NCI-H82 treated with DMSO at 0.1 percent for 48 hours (cell line): Measurements from ENCODE around the gene NDUFS4.
"Not testable (repeated sequence)": the region's sequence is repeated elsewhere in the genome, so short reads cannot be mapped to it uniquely, and the experiment has no call there.

Experiments used
- DNase-seq: peaks from one replicate; lab custom pipeline; 2025; ENCODE audit not compliant: unreplicated experiment; lab: John Stamatoyannopoulos, UW

The NDUFS4 gene

DNA sequence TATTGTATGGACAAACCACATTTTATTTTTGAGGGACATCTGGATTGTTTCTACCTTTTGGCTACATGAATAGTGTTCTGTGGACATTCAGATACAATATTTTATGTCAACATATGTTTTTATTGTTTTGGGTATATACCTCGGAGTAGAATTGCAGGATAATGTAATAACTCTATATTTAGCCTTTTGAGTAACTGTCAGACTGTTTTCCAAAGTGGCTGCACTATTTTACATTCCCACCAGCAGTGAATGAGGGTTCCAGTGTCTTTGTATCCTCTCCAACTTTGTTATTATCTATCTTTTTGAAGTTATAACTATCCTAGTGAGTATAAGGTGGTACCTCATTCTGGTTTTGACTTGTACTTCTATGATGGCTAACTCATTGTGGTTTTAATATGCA, 11.0 kb downstream of the NDUFS4 start:
- no peak for DNase-seq

DNA sequence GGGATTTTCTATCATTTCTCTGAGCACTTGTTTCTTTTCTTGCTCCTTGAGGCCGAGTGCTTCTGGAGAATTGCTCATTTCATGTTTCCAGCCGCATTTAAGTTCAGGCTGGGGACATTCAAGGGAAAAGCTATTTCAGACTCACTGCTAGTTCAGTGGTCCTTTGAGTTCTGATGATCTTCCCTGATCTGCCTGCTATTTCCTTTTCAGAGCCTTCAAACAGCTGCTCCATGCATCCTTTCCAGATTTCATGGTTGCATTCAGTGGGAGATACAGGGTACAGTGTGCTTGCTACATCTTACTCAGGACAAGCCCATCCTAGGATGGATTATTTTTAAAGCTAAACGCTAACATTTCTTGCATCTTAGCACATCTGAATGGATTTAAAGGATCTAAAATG, 14.7 kb downstream of the NDUFS4 start:
- DNase-seq: no peak

DNA sequence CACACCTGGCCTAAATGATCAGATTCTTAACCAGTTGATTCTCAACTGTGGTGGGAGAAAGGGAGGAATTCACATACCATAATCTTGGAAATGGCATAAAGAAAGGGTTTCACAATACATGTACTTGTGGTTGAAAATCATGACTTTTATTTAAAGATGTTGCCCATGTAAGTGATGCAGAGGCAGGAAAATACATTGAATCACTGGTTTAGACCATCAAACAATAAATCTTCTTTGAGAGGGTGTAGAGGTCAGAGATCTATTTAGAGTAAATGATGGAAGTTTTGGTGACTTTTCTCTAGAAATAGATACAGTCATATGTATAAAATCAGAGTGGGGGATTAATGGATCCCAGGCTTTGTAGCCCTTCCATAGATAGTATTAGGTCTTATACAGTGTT, 15.4 kb downstream of the NDUFS4 start:
- no peak for DNase-seq

DNA sequence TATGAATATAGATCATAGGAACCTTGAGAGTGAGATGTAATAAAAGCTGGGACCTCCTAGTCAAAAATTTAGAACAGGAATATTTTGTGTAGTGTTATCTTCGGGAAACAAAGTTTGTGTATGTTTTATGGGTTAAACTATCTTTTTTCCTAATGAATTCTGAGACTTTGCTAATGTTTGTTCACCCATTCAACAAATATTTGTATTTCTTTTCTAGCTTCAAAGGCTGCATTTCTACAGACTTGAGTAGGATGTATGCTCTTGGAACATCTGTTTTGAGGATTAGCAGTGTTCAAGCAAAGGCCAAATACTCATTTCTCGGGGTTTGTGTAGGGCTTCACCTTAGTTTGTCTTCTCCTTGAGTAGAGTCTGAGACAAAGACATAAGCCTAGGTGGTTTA, 16.2 kb downstream of the NDUFS4 start:
- DNase-seq: no peak

DNA sequence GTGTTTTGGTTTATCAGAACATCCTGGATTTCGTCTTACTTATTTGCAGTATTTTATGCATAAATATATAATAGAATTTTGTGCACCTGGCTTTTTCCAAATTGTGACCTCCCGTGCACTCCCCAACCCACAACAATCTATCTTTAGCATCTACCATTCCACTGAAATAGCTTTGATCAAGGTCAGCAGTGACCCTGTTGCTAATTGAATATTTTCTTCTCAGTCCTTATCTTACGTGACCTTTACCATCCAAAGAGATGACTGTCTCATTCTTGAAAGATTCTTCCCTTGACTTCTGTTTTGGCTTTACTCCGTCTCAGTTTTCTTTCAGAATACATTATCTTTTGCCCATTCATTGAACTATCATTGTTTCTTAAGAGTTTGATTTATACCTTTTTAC, 18.4 kb downstream of the NDUFS4 start:
- no peak for DNase-seq

DNA sequence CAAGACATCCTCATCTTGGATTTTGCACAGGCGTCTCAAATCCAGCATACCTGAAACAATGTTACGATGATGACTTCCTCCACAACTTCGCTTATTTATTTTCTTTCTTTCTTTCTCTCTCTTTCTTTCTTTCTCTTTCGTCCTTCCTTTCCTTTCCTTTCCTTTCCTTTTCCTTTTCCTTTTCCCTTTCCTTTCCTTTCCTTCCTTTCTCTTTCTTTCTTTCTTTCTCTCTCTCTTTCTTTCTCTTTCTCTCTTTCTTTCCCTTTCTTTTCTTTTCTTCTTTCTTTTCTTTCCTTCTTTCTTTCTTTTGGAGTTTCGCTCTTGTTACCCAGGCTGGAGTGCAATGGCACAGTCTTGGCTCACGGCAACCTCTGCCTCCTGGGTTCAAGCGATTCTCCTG, 20.1 kb downstream of the NDUFS4 start:
- DNase-seq: no peak

DNA sequence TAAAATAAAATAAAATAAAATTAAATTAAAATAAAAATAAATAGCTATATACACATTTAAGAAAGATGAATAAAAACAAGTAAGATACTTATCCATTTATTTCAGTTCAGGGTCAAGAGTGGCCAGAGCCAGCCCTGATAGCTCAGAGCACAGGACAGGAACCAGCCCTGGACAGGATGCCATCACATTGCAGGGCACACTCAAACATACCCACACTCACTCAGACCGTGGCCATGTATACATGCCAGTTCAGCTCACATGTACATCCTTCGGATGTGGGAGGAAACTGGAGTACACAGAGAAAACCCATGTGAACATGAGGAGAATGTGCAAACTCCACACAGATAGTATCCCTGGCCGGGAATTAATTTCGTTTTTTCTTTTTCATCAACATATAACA, 21.8 kb downstream of the NDUFS4 start:
- DNase-seq: no peak

DNA sequence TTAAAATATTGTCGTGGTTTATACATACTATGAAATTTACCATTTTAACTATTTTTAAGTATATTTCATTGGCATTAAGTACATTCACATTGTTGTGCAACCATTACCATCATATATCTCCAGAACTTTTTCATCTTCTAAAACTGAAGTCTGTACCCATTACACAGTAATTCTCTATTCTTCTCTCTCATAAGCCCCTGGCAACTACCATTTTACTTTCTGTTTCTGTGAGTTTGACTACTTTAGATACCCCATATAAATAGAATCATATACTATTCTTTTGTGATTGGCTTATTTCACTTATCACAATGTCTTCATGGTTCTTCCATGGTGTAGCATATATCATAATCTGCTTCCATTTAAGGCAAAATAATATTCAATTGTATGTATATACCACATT, 30.3 kb downstream of the NDUFS4 start:
- no peak for DNase-seq

DNA sequence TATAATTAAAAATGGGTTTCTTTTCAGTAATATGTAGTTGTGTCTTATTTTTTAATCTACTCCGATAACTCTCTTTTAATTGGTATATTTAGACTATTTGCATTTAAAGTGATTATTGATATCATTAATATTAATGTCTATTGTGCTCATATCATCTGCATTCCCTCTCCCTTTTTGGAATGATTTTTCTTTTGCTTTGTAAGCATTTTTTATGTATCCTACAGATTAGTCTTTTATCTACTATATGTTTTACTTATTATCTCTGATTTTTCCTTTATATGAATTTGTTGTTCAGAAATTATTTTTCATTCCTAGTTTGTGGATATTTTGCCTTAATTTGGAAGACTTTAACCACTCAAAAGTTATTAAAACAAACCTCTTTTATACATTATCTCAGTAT, 34.0 kb downstream of the NDUFS4 start:
- DNase-seq: no peak

DNA sequence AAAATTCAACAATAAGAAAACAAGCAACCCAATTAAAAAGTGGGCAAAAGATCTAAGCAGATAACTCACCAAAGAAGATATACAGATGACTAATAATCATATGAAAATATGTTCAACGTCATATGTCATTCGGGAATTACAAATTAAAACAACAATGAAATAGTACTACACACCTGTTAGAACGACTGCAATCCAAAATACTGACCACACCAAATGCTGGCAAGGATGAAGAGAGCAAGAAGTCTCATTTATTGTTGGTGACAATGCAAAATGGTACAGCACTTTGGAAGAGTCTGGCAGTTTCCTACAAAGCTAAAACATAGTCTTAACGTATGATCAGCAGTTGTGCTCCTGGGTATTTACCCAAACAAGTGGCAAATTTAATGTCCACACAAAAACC, 37.5 kb downstream of the NDUFS4 start:
- DNase-seq: no peak

DNA sequence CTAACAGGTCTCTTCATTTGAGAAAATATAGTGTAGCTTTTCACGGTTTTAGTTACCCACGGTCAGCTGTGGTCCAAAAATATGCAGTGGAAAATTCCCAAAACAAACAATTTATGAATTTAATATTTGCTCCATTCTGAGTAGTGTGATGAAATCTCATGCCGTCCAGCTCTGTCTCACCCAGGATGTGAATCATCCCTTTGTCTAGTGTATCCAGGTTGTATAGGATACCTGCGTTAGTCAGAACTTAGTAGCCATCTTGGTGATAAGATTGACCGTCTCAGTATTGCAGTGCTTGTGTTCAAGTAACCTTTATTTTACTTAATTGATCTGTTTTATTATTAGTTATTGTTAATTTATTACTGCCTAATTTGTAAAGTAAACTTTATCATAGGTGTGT, 41.1 kb downstream of the NDUFS4 start:
- DNase-seq: no peak

DNA sequence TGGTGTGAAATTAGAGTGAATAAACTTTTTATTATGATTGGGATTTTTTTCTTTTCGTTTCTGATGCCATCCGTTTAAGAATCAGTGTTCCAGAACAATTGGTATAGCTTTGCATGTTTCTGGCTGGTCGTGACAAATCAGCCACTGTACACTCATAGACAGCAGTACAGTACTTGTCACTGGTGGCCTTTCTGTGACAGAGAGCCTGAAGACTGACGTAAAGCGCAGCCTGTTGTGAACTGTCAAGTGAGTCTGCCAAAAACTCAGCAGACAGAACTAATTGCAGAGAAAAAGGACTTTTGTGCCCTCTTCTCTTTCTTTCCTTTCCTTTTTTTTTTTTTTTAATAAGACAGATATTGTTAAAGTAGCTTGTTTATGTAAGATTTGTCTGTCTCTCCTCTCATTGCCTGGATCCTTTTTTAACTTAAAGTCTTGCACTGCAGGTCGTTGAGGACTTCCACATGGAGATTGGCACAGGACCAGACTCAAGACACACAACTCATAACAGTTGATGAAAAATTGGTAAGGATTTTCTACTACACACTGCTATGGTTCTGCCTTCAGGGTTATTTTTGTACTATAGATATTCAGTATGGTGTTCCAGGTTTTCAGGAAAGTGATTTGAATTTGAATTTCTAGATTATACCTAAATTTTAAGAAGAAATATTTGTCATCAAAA, 42.7 kb downstream of the NDUFS4 start:
- DNase-seq: no peak

DNA sequence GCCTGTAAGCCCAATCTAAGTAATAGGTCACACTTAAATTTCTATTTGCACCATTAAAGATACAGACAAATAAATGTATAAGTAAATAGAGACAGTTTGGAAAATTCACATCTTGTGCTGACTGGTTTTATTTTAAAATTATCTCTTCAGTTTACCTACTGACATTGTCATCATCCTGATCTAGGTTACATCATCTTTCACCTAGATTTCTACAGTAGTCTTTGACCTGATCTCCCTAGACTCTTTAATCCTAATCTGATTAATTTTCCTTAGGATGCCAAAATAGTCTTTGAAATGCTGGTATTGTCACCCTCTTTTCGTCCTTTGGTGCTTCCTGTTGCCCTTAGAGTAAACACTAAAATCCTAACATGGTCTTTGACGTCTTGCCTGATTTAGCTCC, 43.9 kb downstream of the NDUFS4 start:
- peak; percentile 5 for DNase-seq

DNA sequence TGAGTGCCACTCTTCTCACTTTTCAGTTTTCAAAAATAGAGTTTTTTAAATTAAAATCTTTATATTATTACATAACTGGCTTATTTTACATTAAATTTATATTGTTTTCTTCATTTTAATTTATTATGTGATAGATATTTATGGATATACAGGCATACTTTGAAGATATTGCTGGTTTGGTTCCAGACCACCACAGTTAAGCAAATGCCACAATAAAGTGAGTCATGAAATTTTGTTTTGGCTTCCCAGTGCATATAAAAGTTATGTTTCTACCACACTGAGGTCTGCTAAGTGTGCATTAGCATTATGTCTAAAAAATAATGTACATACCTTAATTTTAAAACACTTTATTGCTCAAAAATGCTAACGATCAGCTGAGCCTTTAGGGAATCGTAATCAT, 47.4 kb downstream of the NDUFS4 start:
- DNase-seq: no peak

DNA sequence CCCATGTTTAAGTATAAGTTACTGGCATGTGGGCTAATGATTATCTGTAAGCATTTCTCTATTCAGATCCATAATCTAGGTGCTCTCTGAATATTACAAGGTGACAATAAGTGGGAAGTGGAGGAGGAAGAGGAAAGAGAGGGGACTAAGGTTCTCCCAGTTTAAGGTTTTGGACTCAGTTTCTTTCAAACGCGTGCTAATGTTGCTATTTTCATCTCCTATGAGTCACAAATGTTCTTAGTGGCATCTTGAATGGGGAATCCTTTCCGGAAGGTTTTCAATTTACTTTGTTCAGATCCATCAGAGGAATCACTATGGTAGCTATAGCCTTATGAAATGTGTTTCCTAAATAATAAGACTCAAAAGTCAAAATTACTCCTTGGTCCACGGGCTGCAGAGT, 48.5 kb downstream of the NDUFS4 start:
- not testable (repeated sequence) for DNase-seq

DNA sequence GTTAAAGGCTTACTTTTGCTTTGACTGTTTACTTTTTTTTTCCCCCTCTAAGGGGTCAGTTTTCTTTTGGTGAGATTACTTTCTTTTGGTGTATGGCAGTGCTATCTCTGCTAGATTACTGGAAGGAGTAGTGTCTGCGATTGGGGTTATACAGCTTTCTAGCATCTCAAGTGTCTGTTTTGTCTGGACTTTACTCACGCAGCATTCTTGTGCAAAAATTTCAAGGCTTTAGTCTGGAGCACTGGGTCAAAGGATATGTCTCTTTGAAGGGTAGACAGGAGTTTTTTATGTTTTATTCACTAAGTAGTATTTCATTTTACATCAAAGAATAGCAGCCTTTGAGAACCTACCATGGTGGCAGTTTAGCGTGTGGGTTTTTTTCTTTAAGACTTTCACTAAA, 52.6 kb downstream of the NDUFS4 start:
- no peak for DNase-seq

DNA sequence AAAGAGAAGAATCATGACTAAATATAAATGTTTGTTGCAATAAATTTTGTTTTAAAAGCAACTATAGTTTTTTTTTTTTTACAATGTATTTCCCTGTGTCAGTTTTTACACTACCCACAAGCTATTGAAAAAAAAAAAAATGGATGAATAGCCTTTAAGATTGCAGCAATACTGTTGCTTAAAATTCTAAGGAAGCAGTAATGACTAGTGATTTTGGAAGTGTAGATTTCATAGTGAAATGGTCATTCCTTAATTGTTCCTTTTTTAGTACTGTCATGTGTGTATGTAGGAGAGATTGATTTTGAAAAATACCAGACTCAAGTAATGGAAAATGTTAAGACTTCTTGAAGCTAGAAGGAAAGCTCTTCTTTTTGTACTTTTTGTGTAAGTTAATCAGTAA, 53.1 kb downstream of the NDUFS4 start:
- no peak for DNase-seq

DNA sequence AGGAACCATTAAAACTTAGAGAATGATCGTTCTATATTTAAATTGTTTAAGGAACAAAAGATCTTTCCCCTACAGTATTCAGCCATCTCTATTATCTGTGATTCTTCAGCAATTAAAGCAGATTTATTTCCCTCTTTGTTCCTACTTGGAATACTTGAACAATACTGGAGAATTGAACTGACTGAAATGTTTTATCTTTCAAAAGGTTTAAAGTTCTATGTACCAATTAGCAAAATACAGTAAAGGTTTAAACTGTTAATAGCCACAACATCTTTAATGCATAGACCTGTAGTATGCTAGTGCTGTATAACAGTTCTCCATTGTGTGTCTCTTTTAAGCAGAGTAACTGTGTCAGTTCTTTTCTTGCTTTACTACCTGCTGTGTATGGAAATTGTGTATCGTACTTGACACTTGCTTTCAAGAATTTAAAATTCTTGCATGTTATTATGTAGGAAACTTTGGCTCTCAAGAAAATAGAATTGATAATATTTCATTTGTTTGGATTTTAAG, 54.0 kb downstream of the NDUFS4 start:
- no peak for DNase-seq

DNA sequence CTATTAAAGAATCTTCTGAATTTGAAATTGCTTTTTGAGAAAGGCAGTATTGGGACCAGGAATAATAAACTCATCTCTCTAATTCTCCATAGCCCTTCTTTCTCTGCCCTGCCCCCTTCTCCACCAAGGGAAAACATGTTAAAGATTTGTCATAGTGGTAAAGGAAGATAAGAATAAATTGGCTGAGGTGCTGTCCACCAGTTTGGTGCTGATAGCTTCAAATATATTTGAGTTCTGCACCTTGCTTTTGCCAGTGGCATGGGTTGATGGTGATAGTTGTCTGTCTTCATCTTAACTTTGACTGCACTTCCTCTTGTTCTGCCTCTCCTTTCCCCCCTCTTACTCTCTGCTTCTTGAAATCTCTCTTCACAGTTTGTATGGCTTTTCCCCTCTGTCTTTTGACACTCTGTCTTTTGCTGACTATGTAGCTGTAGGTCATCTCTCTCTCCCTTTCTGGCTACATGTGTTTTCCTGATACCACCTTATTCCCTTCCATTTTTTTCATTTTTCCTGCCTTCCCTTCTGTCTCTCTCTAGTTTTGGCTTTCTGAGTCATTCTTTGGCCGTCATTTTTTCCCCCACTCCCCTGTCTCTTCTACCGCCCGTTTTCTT, 56.6 kb downstream of the NDUFS4 start:
- no peak for DNase-seq

DNA sequence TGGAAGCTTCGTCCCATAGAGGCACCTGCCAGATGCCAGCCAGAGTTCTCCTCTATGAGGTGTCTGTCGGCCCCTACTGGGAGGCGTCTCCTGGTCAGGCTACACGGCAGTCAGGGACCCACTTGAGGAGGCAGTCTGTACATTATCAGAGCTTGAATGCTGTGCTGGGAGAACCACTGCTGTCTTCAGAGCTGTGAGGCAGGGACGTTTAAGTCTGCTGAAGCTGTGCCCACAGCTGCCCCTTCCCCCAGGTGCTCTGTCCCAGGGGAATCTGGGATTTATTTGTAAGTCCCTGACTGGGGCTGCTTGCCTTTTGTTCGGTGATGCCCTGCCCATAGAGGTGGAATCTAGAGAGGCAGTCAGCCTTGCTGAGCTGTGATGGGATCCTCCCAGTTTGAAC, 70.8 kb downstream of the NDUFS4 start:
- DNase-seq: no peak

DNA sequence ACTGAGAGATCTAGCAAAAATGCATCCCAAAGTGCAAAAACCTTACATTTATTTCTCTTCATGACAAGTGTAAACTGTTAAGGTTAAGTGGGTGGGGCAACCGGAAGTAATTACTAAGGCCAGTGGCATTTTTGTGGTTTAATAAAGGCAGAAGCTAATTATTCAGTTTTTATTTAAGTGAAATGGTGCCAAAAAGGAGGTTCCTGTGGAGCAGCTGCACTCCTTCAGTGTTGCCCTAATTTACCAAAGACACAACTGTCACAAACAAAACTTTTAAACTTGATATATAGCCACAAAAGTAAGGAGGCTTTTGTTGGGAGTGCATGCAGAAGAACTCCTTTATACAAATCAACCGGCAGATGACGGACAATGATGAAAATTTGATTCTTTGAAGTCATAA, 81.6 kb downstream of the NDUFS4 start:
- DNase-seq: no peak

DNA sequence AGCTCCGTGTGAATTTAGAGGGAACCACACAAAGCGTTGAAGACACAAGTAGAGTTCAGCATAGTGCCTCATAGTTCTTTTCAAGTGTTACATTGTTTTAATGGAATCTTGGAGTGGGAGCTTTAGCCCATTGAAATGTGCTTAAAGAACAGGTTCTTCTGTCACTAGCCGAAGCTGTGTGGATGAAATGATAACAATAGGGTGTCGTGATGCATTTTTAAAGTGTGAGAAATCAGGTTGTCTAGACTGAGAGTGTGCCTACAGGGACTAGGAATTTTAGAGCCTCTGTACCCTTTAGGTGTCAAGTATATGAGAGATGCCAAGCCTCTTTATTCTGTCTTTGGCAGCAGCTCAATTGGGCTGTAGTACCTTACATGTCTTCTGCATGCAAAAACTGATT, 83.0 kb downstream of the NDUFS4 start:
- no peak for DNase-seq

DNA sequence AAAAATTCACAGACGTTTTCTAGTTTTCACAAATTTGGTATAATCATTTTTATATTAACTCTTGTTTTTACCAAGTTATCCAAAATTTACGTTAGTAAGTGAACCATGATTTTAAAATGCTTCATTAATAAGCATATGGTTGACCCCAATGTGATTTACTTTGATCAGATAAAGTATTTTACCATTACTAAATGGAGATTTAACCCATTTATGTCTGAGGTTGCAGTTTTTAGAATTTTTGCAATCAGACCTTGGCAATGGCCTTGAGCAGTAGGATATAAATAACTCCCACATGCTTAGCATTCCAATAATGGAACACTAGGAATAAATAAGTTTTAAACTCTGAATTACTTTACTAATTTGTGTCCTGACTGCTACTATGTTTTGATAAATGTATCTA, 84.6 kb downstream of the NDUFS4 start:
- no peak for DNase-seq
